ENCODE measurements around the gene KTN1.

The KTN1 gene

GRCh38 chr14:55572578-55572977 is 7.4 kb upstream of the KTN1 start:
- DNase-seq (ENCODE audit: low spot score), result no peak

GRCh38 chr14:55574988-55575387 is 5.0 kb upstream of the KTN1 start:
- DNase-seq (ENCODE audit: low spot score), result no peak

GRCh38 chr14:55577229-55577628 is 2.8 kb upstream of the KTN1 start:
- no peak for DNase-seq (ENCODE audit: low spot score)

- DNase-seq (ENCODE audit: low spot score), result no peak
Observed at GRCh38 chr14:55578511-55578910, 1.5 kb upstream of the KTN1 start.

GRCh38 chr14:55580470-55581341 is 699 bp downstream of the KTN1 start:
- DNase-seq (ENCODE audit: low spot score), result peak; percentile 43

GRCh38 chr14:55581342-55581771 is 1.4 kb downstream of the KTN1 start:
- no peak for DNase-seq (ENCODE audit: low spot score)

GRCh38 chr14:55582746-55583145 is 2.7 kb downstream of the KTN1 start:
- DNase-seq (ENCODE audit: low spot score), result no peak

- no peak for DNase-seq (ENCODE audit: low spot score)
Observed at GRCh38 chr14:55583942-55584468, 4.0 kb downstream of the KTN1 start.

GRCh38 chr14:55585854-55586253 is 5.8 kb downstream of the KTN1 start:
- no peak for DNase-seq (ENCODE audit: low spot score)

GRCh38 chr14:55586411-55586810 is 6.4 kb downstream of the KTN1 start:
- DNase-seq (ENCODE audit: low spot score), result no peak

GRCh38 chr14:55587847-55588246 is 7.8 kb downstream of the KTN1 start:
- DNase-seq (ENCODE audit: low spot score), result no peak

GRCh38 chr14:55588259-55588699 is 8.3 kb downstream of the KTN1 start:
- DNase-seq (ENCODE audit: low spot score), result no peak

GRCh38 chr14:55589171-55589570 is 9.2 kb downstream of the KTN1 start:
- no peak for DNase-seq (ENCODE audit: low spot score)

GRCh38 chr14:55592436-55592835 is 12.4 kb downstream of the KTN1 start:
- no peak for DNase-seq (ENCODE audit: low spot score)

- DNase-seq (ENCODE audit: low spot score), result no peak
Observed at GRCh38 chr14:55593698-55594097, 13.7 kb downstream of the KTN1 start.

- DNase-seq (ENCODE audit: low spot score), result no peak
Observed at GRCh38 chr14:55599250-55599879, 19.4 kb downstream of the KTN1 start.

- no peak for DNase-seq (ENCODE audit: low spot score)
Observed at GRCh38 chr14:55600784-55601561, 21.0 kb downstream of the KTN1 start.

- DNase-seq (ENCODE audit: low spot score), result no peak
Observed at GRCh38 chr14:55603401-55603953, 23.5 kb downstream of the KTN1 start.

GRCh38 chr14:55604488-55604887 is 24.5 kb downstream of the KTN1 start:
- no peak for DNase-seq (ENCODE audit: low spot score)

GRCh38 chr14:55604900-55605418 is 25.0 kb downstream of the KTN1 start:
- no peak for DNase-seq (ENCODE audit: low spot score)

GRCh38 chr14:55605793-55606192 is 25.8 kb downstream of the KTN1 start:
- no peak for DNase-seq (ENCODE audit: low spot score)

- no peak for DNase-seq (ENCODE audit: low spot score)
Observed at GRCh38 chr14:55607386-55607785, 27.4 kb downstream of the KTN1 start.

Measured in Ammon's horn (tissue), 1 donor.